Stimulated activated CD4-positive, alpha-beta T cell treated with anti-CD3 and anti-CD28 coated beads, Interleukin-2, amount 100 ng/mL, for 48 hours (primary cell): ENCODE data around the gene TFDP2.

Experiments
- DNase-seq, 2 donors: peaks; one replicate each; pipeline ENCODE4 v3.0.0-alpha.2; 2020

Gene TFDP2

GRCh38 chr3:142065344-142065743, 84.0 kb downstream of the TFDP2 start:
- DNase-seq, result no peak

DNA sequence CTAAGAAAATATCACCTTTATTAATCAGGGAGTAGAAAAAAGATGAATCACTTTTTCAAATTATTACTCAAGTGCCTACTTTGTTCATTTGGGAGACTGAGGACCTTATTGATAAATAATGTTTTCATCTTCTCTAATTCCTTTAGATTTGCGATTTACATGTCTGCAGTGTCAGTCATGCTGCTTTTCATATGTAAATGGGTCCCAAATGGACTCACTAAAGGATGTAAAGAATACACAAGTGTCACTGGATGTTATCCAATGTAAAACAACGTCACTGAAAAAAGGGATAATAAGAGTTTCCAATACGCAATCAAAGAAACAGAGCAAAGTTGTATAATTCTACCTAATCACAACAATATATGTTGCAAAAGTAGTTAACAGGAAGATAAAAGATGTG, 84.9 kb downstream of the TFDP2 start:
- no peak for DNase-seq

DNA sequence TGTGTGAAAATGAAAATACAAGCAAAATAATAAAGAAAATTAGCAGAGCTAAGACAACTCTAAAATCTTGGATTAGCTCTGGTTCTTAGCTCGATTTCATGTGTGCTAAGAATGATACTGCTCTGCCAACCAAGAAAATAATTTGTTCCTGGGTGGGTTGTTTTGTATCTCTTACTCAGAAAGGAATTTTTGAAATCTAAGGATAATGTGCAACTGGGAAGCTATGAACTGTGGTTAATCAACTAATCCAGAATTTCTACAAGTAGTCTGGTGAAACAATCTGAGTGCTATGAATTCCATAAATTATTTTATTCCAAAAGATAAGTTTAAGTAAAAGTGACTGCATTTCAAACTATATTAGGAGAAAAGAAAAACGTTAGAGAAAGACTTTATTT, 92.0 kb downstream of the TFDP2 start:
- no peak for DNase-seq

- DNase-seq, result no peak
These were observed 92.6 kb downstream of the TFDP2 start for GRCh38 chr3:142056656-142057330.

DNA sequence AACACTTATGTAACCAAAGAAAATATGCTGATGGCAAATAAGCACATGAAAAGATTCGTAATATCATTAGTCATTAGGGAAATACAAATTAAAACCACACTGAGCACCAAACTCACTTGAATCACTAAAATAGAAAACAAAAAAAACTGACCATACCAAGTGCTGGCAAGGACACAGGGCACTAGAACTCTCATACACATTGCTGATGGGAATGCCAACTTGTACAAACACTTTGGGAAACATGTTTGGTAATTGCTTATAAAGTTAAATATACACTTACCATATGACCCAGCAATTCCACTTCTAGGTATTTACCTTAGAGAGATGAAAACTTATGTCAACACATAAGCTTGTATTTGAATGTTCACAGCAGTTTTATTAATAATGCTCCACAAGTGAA, 95.5 kb downstream of the TFDP2 start:
- no peak for DNase-seq

DNA sequence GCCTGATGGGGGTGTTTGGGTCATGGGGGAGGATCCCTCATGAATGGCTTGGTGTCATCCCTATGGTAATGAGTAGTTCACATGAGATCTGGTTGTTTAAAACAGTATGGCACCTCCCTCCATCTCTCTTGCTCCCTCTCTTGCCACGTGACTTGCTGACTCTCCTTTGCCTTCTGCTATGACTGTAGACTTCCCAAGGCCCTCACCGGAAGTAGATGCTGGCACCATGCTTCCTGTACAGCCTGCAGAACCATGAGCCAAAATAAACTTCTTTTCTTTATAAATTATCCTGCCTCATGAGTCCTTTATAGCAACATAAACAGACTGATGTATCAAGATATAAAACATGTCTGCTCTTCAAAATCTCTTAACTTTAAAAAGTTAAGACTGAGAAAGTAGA, 96.1 kb downstream of the TFDP2 start:
- no peak for DNase-seq

DNA sequence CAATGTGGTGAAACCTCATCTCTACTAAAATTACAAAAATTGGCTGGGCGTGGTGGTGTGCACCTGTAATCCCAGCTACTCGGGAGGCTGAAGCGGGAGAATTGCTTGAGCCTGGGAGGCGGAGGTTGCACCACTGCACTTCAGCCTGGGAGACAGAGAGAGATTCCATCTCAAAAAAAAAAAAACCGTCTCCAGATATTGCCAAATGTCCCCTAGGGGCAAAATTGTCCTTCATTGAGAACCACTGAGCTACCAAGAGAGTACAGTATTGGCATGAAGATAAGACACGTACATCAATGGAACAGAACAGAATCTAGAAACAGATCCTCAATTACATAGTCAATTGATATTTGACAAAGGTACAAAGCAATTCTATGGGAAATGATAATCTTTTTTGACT, 98.0 kb downstream of the TFDP2 start:
- DNase-seq, result no peak

DNA sequence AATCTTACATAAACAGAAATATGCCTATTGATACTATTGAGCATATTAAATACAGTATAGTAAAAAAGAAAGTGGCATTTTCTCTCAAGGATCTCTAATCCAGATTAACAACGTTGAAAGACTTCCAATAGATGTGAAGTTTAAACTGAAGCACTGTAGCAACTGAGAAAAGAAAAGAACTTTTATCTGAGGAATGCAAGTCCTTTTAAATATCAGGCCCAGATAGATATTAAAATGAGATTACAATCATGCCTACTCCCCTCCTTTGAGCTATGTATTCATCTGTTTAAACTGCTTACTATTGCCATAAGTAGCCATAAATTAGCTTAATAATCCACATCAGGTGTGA, 102.3 kb downstream of the TFDP2 start:
- DNase-seq, result no peak

DNA sequence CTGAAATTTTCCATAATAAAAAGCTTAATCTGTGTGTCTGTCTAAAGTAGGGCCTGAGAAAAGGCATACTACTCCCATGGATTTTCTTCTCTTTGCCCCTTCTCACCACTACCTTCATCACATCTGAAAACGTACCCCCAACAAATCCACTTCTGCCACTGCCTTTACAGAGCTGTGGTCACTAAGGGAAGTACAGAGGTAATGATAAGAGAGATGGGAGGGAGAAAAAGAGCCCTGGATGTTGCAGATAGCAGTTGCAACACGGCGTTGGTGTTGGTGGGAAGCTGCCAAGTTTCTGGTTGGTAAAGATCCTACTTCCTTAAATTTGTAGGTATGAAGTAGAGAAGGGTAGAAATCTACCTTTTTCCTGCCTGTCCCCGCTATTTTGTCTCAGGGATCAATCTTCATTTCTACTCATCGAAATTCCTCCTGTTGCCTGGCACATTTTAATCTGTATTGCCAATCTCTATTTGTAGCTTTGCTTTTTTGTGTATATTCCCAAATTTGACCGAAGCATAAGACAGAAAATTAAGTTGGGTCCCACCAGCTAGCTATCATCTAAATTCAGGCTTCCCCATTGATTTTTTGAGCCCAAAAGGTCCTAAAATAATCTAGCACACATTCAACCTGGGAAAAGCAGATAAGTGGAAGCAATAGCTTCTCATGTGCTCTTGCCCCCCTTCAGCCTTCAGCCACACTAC, 102.9 kb downstream of the TFDP2 start:
- no peak for DNase-seq

- DNase-seq, result no peak
These were observed 108.3 kb downstream of the TFDP2 start for GRCh38 chr3:142040941-142041491.

GRCh38 chr3:142035308-142035922, 113.9 kb downstream of the TFDP2 start:
- no peak for DNase-seq

- no peak for DNase-seq
These were observed 116.1 kb downstream of the TFDP2 start for GRCh38 chr3:142033292-142033691.

DNA sequence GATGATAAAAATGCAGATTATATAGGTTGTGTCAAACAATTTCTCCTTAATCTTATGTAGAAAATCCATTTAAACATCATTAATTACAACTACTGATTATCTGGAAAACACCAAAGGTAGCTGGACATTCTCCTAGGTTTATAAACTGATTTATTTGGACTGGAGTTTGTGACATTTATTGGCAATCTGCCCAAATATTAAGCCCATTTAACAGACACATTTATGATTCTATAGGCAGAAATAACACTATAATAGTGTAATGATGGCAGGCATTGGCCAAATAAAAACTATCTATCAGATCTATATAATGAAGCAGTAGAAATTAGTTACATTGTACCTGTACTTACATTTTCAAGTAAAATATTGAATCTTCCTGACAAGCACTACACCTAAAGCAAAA, 117.8 kb downstream of the TFDP2 start:
- no peak for DNase-seq

DNA sequence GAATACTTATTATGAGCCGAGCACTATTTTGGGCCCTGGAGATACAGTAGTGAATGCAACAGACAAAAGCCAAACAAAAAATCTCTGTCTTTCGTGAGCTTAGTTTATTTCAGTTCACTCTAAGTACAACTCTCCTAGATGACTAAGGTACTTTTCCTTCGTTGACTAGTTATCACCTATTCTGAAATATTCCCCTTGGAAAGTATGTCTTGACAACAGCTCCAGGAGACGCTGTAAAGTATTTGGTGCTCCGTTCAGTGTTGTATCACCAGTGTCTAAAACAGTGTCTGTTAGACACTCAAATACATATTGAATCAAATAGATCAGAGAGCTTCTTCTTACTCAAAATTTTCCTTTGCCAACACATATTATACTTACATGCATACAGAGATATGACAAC, 119.6 kb downstream of the TFDP2 start:
- DNase-seq, result no peak

GRCh38 chr3:142029052-142029642, 120.2 kb downstream of the TFDP2 start:
- no peak for DNase-seq

GRCh38 chr3:142028243-142028777, 121.0 kb downstream of the TFDP2 start:
- DNase-seq, result peak; percentile 11 to 17

DNA sequence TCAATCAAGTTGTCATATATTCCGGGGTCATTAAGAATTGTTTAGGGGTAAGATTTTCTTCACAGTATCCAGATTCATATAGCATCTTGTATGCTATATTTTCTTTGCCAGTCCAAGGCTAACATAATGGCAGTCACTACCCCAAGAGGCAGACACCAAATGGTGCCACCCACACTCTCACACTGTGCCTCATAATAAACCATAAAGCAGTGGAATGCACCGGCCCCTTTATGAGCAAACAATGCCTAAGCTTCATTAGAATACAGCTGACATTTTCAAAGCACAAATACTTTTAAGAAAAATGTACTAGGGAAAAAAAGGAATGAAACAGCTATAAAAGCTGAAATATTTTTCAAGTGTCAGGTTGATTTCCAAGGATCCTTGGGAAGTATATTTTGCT, 121.6 kb downstream of the TFDP2 start:
- peak in 1 of 2 donors; percentile 20 for DNase-seq

DNA sequence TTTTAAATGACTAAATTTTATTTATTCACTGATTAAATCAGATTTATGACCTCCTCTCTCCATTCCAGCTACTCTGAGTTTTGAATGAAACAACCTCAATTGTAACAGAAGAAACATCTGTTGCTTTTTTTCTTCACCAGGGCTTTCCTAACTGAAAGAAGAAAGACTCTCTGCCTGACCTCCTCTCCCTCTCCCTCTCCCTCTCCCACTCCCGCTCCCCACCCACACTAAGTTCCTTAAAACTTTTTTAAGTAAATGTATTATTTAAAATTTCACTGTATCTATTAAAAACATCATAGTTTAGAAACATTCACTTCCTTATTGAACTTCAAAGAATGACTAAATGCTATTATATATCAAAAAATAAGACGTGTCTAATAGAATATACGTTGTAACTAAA, 122.0 kb downstream of the TFDP2 start:
- DNase-seq, result no peak

DNA sequence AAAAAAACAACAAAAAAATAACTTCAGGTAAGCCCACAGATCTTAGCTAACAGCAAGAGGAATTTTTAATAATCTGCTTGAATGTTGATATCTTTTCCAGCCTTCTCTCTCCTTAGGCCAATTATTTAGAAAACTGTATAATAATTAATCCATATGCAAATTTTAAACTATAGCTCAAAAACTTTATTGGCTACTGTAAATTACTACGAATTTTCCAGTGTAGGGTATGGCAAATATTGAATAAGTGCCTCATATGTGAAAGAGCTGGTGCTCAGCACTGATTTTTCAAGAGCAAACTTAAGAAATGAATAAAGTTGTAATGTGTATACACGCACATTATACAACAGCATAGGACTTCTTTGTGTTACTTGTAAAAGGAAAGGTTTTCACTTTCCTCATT, 123.0 kb downstream of the TFDP2 start:
- DNase-seq, result no peak

DNA sequence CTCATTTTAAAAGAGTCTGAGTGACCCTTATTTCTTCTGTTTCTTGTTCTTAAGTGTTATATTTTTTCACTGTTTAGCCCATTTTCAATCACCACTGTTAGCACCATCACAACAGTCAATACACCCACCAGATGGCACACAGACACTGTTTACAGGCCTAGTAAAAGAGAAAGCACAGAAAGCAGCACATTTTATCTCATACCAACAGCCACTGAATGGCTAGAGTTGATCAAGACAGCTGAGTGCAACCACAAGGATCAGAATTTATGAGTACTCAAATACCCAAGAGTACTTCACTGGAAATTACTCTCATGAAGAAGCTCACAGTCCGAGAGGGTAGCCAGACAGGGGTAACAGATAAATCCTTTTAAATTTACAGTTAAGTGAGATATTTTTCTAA, 127.0 kb downstream of the TFDP2 start:
- DNase-seq, result no peak

DNA sequence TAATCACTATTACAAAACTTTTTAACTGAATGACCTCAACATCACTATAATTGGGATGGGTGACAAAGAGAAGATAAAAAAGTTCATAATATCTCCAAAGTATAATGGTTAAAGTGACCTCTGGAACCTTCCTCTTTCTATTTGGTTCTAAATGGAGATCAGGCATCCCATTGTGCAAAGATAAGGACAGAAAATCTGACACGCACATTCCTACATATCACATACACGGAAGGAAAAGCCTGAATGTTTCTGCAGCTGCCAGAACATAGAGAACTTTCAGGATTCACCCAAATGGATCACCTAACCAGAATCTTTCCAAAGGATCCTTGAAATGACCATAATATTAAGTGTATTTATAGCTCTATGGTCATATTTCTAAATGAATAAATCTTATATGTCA, 128.2 kb downstream of the TFDP2 start:
- DNase-seq, result no peak

GRCh38 chr3:142019794-142020320, 129.5 kb downstream of the TFDP2 start:
- DNase-seq, result no peak

DNA sequence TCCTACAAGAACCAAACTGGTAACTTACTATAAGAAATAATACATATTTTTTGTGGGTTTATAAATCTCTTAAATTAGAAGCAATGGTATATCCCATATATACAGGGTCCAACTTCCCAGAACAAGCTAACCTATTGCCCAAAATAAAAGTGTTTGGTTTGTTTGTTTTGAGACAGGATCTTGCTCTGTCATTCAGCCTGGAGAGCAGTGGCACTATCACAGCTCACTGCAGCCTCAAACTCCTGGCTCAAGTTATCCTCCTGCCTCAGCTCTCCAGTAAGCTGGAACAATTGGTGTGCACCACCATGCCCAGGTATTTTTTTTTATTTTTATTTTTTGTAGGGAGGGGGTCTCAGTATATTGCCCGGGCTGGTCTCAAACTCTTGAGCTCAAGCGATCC, 135.4 kb downstream of the TFDP2 start:
- no peak for DNase-seq
